BLaER1 treated with 17β-estradiol and CSF1 and Interleukin-3, amounts not matched to agents 10 nM and 100 nM (cell line): Measurements from ENCODE around the gene ARID3C.

Experiments
- H3K27ac ChIP-seq, 11 experiments: shearing (Covaris generic); formaldehyde crosslinking; 2 replicates each; pipeline ENCODE4 v1.8.1; 2022
- H3K27me3 ChIP-seq, 11 experiments: shearing (Covaris generic); formaldehyde crosslinking; 2 replicates each; pipeline ENCODE4 v1.8.1; 2022
- H3K36me3 ChIP-seq, 11 experiments: shearing (Covaris generic); formaldehyde crosslinking; 2 replicates each; pipeline ENCODE4 v1.8.1; 2022
- H3K4me1 ChIP-seq, 10 experiments: shearing (Covaris generic); formaldehyde crosslinking; 2 replicates each; pipeline ENCODE4 v1.8.1; 2022
- H3K4me2 ChIP-seq, 11 experiments: shearing (Covaris generic); formaldehyde crosslinking; 2 replicates each; pipeline ENCODE4 v1.8.1; 2022
- H3K4me3 ChIP-seq, 10 experiments: shearing (Covaris generic); formaldehyde crosslinking; 2 replicates each; pipeline ENCODE4 v1.8.1; 2022
- H3K9ac ChIP-seq, 11 experiments: shearing (Covaris generic); formaldehyde crosslinking; 2 replicates each; pipeline ENCODE4 v1.8.1; 2022
- H3K9me3 ChIP-seq, 11 experiments: shearing (Covaris generic); formaldehyde crosslinking; replicated peaks in 1 of 11; 2 replicates each; pipeline ENCODE4 v1.8.1; 2022
- H4K20me1 ChIP-seq, 11 experiments: shearing (Covaris generic); formaldehyde crosslinking; 2 replicates each; pipeline ENCODE4 v1.8.1; 2022
- Cebpa-rat ChIP-seq, 11 experiments: shearing (Covaris generic); IDR thresholded peaks; 2 replicates each; pipeline ENCODE4 v1.8.1; 2022

ARID3C gene

DNA sequence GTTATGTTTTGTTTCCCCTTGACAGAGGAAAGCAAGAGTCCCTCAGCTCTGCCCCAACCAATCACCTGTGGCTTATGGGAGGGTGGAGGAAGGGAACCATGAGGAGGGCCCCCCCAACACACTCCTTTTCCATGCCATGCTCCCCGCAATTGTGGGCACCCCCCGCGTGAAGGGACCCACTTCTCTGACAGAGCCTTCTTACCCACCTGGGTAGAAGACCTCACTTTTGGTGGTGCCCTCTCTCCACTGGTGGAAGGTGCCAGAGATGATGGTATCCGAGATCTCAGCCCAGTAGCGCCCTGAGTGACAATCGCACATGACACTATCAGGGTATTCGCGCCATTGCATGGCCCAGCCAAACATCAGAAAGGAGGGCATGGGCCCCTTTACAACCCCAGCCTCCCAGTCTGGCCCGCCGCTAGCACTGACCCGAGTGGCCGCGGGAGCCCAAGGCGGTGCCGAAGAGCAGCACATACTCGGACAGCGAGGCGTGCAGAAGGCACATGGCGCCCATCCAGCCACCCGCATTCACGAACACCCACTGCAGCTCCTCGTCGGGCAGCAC lies 8.0 kb upstream of the ARID3C start:
- H3K4me1 ChIP-seq, result peaks cover 38 to 53% (median 47%) of the 10 kb centered on the region in 10 experiments
- peak overlapping the region; percentile 76 to 88 (median 82); a peak in 21 of 22 replicates for H3K27ac ChIP-seq
- peaks cover 0 to 52% (median 32%) of the 10 kb centered on the region in 11 experiments; a peak in 16 of 22 replicates for H4K20me1 ChIP-seq
- TF ChIP-seq Cebpa-rat (IDR thresholded peaks at IDR 0.05), result no peak
- H3K36me3 ChIP-seq, result peaks cover 0 to 23% (median 12%) of the 10 kb centered on the region in 11 experiments; a peak in 14 of 22 replicates
- peaks cover 0 to 5% (median under 1%) of the 10 kb centered on the region in 11 experiments; a peak in 8 of 22 replicates for H3K27me3 ChIP-seq
- peak overlapping the region; percentile 64 to 82 (median 74) for H3K4me3 ChIP-seq
- peak overlapping the region; percentile 79 to 92 (median 85) for H3K9ac ChIP-seq
- H3K9me3 ChIP-seq, result no peaks in the 10 kb centered on the region
- peak overlapping the region; percentile 87 to 99 (median 97) for H3K4me2 ChIP-seq

DNA sequence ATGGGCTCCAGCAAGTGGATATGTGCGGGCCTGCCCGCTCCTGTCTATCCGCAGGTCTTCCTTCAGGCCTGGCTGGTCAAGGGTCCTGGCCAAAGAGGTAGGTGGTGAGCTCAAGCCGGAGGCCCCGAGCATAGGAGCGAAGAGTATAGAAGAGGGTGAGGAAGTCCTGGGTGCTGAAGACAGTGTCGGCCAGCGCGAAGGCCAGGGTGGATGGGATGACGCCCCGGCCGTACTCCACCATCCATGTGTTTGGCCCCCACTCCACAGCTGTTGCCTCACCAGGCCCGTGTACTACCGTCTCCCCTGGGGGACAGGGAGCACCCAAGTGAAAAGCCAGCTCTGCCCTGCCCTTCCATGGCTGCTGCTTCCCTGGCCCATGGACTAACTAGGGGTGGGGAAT lies 6.7 kb upstream of the ARID3C start:
- H3K4me3 ChIP-seq, result peak overlapping the region in 9 of 10 experiments; percentile 7 to 82 (median 75); a peak in 14 of 20 replicates

DNA sequence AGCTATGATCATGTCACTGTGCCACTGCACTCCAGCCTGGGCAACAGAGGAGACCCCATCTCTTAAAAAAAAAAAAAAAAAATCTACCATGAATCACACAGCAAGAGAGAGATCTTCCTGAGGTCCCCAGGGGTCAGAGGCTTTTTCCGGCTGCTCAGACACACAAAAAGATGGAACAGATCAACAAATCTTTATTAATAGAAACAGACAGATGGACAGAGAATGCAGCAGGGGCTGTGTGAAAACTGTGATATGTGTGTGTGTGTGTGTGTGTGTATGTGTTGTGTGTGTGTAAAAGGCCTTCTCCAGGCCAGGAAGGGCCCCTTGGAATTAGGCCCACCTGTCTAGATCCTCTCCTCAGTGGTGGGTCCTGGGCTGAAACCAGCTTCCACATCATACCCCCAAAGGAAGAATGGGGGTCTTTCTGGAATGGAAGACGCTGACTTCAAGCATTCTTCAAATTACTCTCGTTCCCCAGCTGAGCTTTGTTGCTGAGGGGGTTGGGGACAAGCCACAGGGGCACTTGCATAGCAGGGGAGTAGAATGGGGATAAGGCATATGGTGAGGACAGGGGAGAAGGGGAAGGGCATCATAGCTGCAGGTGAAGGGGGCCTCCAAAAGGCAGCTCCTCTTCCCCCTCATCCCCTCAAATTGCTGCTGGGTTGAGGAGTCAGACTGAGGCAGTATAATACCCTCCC lies 5.8 kb upstream of the ARID3C start:
- TF ChIP-seq Cebpa-rat (IDR thresholded peaks at IDR 0.05), result no peak
- H3K9ac ChIP-seq, result peak overlapping the region in 7 of 11 experiments; percentile 9 to 85 (median 37); a peak in 12 of 22 replicates
- peak overlapping the region in 10 of 11 experiments; percentile 87 to 99 (median 97); a peak in 19 of 22 replicates for H3K4me2 ChIP-seq
- peaks cover 0 to 69% (median 44%) of the 10 kb centered on the region in 11 experiments; a peak in 16 of 22 replicates for H4K20me1 ChIP-seq
- peak overlapping the region in 3 of 11 experiments; percentile 2 to 21 (median 8); a peak in 2 of 22 replicates for H3K27ac ChIP-seq
- H3K4me1 ChIP-seq, result peaks cover 31 to 49% (median 44%) of the 10 kb centered on the region in 10 experiments
- no peaks in the 10 kb centered on the region for H3K9me3 ChIP-seq
- peak overlapping the region in 2 of 10 experiments; percentile 26 to 75; a peak in 2 of 20 replicates for H3K4me3 ChIP-seq
- peaks cover 0 to 23% (median 12%) of the 10 kb centered on the region in 11 experiments; a peak in 14 of 22 replicates for H3K36me3 ChIP-seq
- peaks cover 20 to 27% (median 22%) of the 10 kb centered on the region in 11 experiments for H3K27me3 ChIP-seq

More for the DNA sequence above, 6.7 kb upstream of the ARID3C start:
- H3K36me3 ChIP-seq, result peaks cover 0 to 23% (median 12%) of the 10 kb centered on the region in 11 experiments; a peak in 14 of 22 replicates
- no peaks in the 10 kb centered on the region for H3K9me3 ChIP-seq
- no peak for TF ChIP-seq Cebpa-rat (IDR thresholded peaks at IDR 0.05)
- peak overlapping the region in 4 of 11 experiments; percentile 8 to 21 (median 16); a peak in 3 of 22 replicates for H3K27ac ChIP-seq
- H4K20me1 ChIP-seq, result peaks cover 0 to 61% (median 36%) of the 10 kb centered on the region in 11 experiments; a peak in 16 of 22 replicates
- peaks cover 31 to 49% (median 44%) of the 10 kb centered on the region in 10 experiments for H3K4me1 ChIP-seq
- peak overlapping the region in 10 of 11 experiments; percentile 4 to 89 (median 44); a peak in 14 of 22 replicates for H3K9ac ChIP-seq
- H3K4me2 ChIP-seq, result peak overlapping the region; percentile 87 to 99 (median 97)
- H3K27me3 ChIP-seq, result peaks cover 11 to 18% (median 13%) of the 10 kb centered on the region in 11 experiments

DNA sequence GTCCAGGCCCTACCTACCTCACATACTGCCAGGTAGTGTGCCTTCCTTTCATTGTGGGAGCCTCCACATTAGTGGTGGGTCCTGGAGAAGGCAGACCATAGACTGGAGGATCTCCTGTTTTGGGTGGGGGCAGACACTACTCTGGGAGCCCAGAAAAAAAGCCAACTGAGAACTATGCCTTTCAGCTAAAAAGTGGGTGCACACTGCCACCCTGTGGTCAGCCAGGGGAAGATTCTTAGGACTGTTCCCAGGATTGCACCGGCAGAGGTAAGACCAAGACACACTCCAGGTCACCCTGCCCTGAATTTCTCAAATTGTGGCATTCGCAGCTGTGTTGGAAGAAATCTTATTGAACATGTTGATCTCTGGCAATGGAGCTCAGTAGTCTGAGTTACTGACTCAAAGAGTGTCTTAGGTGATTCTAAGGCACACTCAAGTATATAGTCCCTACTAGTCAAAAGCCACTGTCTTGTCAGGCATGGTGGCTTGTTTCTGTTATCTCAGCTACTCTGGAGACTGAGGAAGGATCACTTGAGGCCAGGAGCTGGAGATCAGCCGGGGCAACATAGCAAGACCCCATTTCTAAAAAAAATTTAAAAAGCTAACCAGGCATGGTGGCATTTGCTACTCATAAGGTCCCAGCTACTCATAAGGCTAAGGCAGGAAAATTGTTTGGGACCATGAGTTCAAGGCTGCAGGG lies 5.1 kb upstream of the ARID3C start:
- Histone ChIP-seq H3K27me3 (peaks cover 27 to 34% (median 29%) of the 10 kb centered on the region in 11 experiments), H3K9me3 (no peaks in the 10 kb centered on the region), H3K4me2 (peak overlapping the region in 9 of 11 experiments; percentile 89 to 99 (median 97); a peak in 17 of 22 replicates), H4K20me1 (peaks cover 0 to 76% (median 51%) of the 10 kb centered on the region in 11 experiments; a peak in 16 of 22 replicates), H3K36me3 (peaks cover 0 to 23% (median 12%) of the 10 kb centered on the region in 11 experiments; a peak in 14 of 22 replicates), H3K27ac (no peak overlapping the region), H3K9ac (peak overlapping the region in 5 of 11 experiments; percentile 9 to 85 (median 48); a peak in 8 of 22 replicates), H3K4me1 (peaks cover 31 to 53% (median 44%) of the 10 kb centered on the region in 10 experiments), H3K4me3 (0 out of 20 replicates have a peak overlapping the region, but pooled peaks of 1 of the 10 experiments have one; percentile 75)
- no peak for TF ChIP-seq Cebpa-rat (IDR thresholded peaks at IDR 0.05)

DNA sequence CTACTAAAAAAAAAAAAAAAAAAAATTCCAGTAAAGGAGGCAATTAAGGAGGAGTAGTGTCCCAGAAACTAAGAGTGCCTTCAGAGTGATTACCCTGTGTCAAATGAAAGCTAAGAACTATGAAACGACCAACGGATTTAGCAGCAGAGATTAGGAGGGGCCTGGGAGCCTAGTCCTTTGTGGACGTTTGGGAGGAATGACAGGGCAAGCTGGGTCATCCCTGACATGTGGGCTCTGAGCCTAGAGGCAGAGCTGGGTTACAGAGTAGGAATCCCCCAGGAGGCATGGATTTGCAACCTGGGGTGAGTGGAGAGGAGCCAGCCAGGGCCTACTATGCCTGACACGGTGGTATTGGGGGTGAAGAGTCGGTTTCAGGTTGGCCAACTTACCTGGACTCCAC lies 4.3 kb upstream of the ARID3C start:
- Histone ChIP-seq H3K27me3 (peaks cover 35 to 42% (median 37%) of the 10 kb centered on the region in 11 experiments), H3K4me2 (no peak overlapping the region), H3K27ac (no peak overlapping the region), H3K9ac (peak overlapping the region in 1 of 11 experiments; percentile 24; a peak in 2 of 22 replicates), H3K9me3 (no peaks in the 10 kb centered on the region), H4K20me1 (peaks cover 0 to 85% (median 56%) of the 10 kb centered on the region in 11 experiments; a peak in 16 of 22 replicates), H3K36me3 (peaks cover 0 to 23% (median 12%) of the 10 kb centered on the region in 11 experiments; a peak in 14 of 22 replicates), H3K4me1 (peaks cover 29 to 56% (median 46%) of the 10 kb centered on the region in 10 experiments), H3K4me3 (no peak overlapping the region)
- no peak for TF ChIP-seq Cebpa-rat (IDR thresholded peaks at IDR 0.05)

DNA sequence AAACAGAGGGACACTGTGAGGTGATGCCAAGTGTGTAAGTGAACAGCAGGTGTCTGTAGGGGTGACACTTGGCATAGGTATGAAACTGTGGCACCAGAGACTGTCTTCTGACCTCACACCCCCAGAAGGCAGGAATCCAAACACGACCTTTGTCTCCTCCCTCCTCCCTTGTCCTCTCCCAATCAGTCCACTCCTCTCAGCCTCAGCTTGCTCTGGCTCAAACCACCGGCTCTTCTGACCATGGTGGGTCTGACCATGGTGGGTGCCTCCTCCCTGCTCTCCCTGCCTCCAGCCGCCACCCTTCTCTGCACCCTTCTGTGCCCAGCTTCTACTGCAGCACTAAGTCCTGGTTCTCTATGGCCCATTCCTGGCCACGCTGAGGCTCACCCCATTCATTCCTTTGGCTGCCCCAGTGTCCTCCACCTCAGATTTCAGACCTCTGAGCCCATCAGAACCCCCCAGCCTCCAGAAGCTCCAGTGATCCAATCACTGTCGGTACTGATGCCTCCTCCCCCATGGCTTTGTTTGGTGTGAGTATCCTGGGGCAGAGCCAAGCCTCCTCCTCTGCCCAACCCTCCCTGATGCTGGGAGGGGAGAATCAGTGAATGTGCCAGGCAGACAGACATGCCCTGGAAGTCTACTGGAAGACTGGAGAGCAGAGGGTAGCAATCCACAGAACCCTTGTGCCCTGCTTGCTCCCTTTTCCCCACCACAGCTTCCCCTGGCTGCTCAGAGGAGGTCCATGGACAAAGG lies 1.7 kb upstream of the ARID3C start:
- no peak overlapping the region for H3K9ac ChIP-seq
- H3K27ac ChIP-seq, result no peak overlapping the region
- no peak for TF ChIP-seq Cebpa-rat (IDR thresholded peaks at IDR 0.05)
- no peaks in the 10 kb centered on the region for H3K9me3 ChIP-seq
- peaks cover 61 to 68% (median 63%) of the 10 kb centered on the region in 11 experiments for H3K27me3 ChIP-seq
- peaks cover 11 to 39% (median 24%) of the 10 kb centered on the region in 10 experiments for H3K4me1 ChIP-seq
- H3K4me3 ChIP-seq, result no peak overlapping the region
- peaks cover 0 to 18% (median 9%) of the 10 kb centered on the region in 11 experiments; a peak in 14 of 22 replicates for H3K36me3 ChIP-seq
- H4K20me1 ChIP-seq, result peaks cover 0 to 83% (median 63%) of the 10 kb centered on the region in 11 experiments; a peak in 17 of 22 replicates
- no peak overlapping the region for H3K4me2 ChIP-seq

DNA sequence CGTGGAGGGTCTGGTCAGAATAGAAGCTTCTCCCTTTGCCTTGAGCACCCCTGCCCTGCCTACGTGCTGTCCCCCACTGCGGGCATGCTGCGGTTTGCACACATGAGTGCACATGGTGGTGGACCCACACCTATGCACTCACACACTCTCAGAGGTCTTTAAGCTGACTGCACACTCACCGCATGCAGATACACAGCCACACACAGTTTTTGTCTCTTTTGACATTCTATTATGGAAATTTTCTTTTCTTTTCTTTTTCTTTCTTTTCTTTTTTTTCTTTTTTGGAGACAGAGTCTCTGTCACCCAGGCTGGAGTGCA lies 584 bp upstream of the ARID3C start:
- TF ChIP-seq Cebpa-rat (IDR thresholded peaks at IDR 0.05), result no peak
- H3K4me1 ChIP-seq, result peaks cover 5 to 28% (median 13%) of the 10 kb centered on the region in 10 experiments; a peak in 19 of 20 replicates
- H3K4me2 ChIP-seq, result peak overlapping the region in 1 of 11 experiments; percentile 78; a peak in 2 of 22 replicates
- H3K27ac ChIP-seq, result no peak overlapping the region
- H3K9me3 ChIP-seq, result no peaks in the 10 kb centered on the region
- H3K27me3 ChIP-seq, result peaks cover 72 to 79% (median 74%) of the 10 kb centered on the region in 11 experiments
- no peak overlapping the region for H3K9ac ChIP-seq
- H4K20me1 ChIP-seq, result peaks cover 0 to 75% (median 53%) of the 10 kb centered on the region in 11 experiments; a peak in 16 of 22 replicates
- peaks cover 0 to 9% (median 0%) of the 10 kb centered on the region in 11 experiments; a peak in 3 of 22 replicates for H3K36me3 ChIP-seq
- peak overlapping the region in 1 of 10 experiments; percentile 9; a peak in 1 of 20 replicates for H3K4me3 ChIP-seq
